K562 (cell line): ENCODE measurements around the gene THOC5. TPM values are rescaled to one million over a fixed set of nuclear protein-coding genes. Genes with fewer than 3 reads are reported as not detected.

ENCODE experiments used
- ATAC-seq: fragments of 200-7000 bp; cut with Tn5 transposase; 3 replicates; pipeline ENCODE4 v1.9.1; 2020; ENCODE audit warnings: moderate library complexity
- BruUV-seq: library from RNA; stranded (reverse); fragments of 400-500 nt; replicated peaks from 2 replicates; lab custom pipeline; 2021; lab: Mats Ljungman, UMichigan
- CTCF ChIA-PET: fragments of 300-600 bp; formaldehyde crosslinking; extraction: SDS; loops from one replicate; lab custom pipeline; 2021; ENCODE audit warnings: low intra/inter-chr PET ratio; lab: Yijun Ruan, JAX
- POLR2A ChIA-PET: fragments of 300-600, 350-650 bp; sonication (Branson Sonifier 250); formaldehyde crosslinking; extraction: SDS; loops from one replicate; lab custom pipeline; 2021; ENCODE audit warnings: antibody characterized with exemption, inconsistent platforms; lab: Yijun Ruan, JAX
- DNase-seq, 4 experiments: peaks; one replicate each; pipeline versions ENCODE4 v3.0.0 to v3.0.0-alpha.2; 2011 to 2018; ENCODE audit warnings: low spot score in 3 of 4, mixed read lengths in 3 of 4; ENCODE audit errors: extremely low read depth in 1 of 4
- FAIRE-seq: peaks from 2 replicates; lab custom pipeline; 2011; peaks lifted over from hg19 to GRCh38; lab: Jason Lieb, UNC
- H2AFZ ChIP-seq: 2 replicates; pipeline ENCODE4 v1.6.0; 2011; ENCODE audit warnings: low read depth, low read length, control low read depth, inconsistent platforms
- H3K27ac ChIP-seq: fragments of 200-600 bp; 3 replicates; pipeline ENCODE4 v1.8.0; 2011; ENCODE audit warnings: low read depth, mild to moderate bottlenecking, control low read depth, inconsistent platforms, low read length, moderate library complexity, mixed read lengths; ENCODE audit errors: extremely low read depth
- H3K27me3 ChIP-seq, 2 experiments: fragments of 300-600 bp in 1 of 2; 2 replicates in 1 of 2; 3 replicates in 1 of 2; pipeline versions ENCODE4 v1.6.0 to v1.8.0; 2011; ENCODE audit warnings: inconsistent platforms in 2 of 2, low read length in 2 of 2, mild to moderate bottlenecking in 1 of 2, mixed read lengths in 1 of 2, moderate library complexity in 1 of 2; ENCODE audit not compliant: control insufficient read depth in 2 of 2, insufficient read depth in 2 of 2
- H3K36me3 ChIP-seq: fragments of 300-600 bp; 3 replicates; pipeline ENCODE4 v1.8.0; 2011; ENCODE audit warnings: mild to moderate bottlenecking, low read length, inconsistent platforms; ENCODE audit not compliant: control insufficient read depth, insufficient read depth
- H3K4me1 ChIP-seq, 2 experiments: fragments of 200-600 bp in 1 of 2; replicated peaks in 1 of 2; 2 replicates in 1 of 2; 3 replicates in 1 of 2; pipeline versions ENCODE4 v1.5.1 to v1.8.0; 2011; ENCODE audit warnings: inconsistent platforms in 2 of 2, low read length in 2 of 2, mild to moderate bottlenecking in 1 of 2, mixed read lengths in 1 of 2, moderate library complexity in 1 of 2; ENCODE audit not compliant: control insufficient read depth in 2 of 2, insufficient read depth in 2 of 2
- H3K4me2 ChIP-seq: 2 replicates; pipeline ENCODE4 v1.6.1; 2011; ENCODE audit warnings: low read length, control low read depth, inconsistent platforms, mixed read lengths; ENCODE audit not compliant: insufficient read depth
- H3K4me3 ChIP-seq: fragments of 200-600 bp; sonication (generic), shearing (Covaris generic); 2 replicates; pipeline ENCODE4 v1.5.1; 2016; ENCODE audit warnings: control low read depth, inconsistent platforms
- H3K79me2 ChIP-seq: fragments of 200-600 bp; 3 replicates; pipeline ENCODE4 v1.8.0; 2011; ENCODE audit warnings: low read length, inconsistent platforms; ENCODE audit not compliant: control insufficient read depth, insufficient read depth
- H3K9ac ChIP-seq, 2 experiments: 2 replicates each; pipeline versions ENCODE4 v1.6.0 to v1.6.1; 2011; ENCODE audit warnings: low read depth in 2 of 2, low read length in 2 of 2, control low read depth in 1 of 2, inconsistent platforms in 1 of 2, mild to moderate bottlenecking in 1 of 2, mixed read lengths in 1 of 2; ENCODE audit not compliant: insufficient read depth in 1 of 2
- H3K9me1 ChIP-seq: one replicate; pipeline ENCODE4 v1.6.0; 2011; ENCODE audit warnings: inconsistent platforms, mild to moderate bottlenecking, low read length, moderate library complexity; ENCODE audit not compliant: control insufficient read depth, insufficient read depth
- H3K9me3 ChIP-seq: replicated peaks from 2 replicates; pipeline ENCODE4 v1.5.1; 2011; ENCODE audit warnings: low read depth, low read length, inconsistent platforms; ENCODE audit not compliant: control insufficient read depth, insufficient read depth
- H4K20me1 ChIP-seq: replicated peaks from 2 replicates; pipeline ENCODE4 v1.6.1; 2011; ENCODE audit warnings: low read length, inconsistent platforms, mixed read lengths; ENCODE audit not compliant: control insufficient read depth, insufficient read depth
- CSDE1 ChIP-seq, 2 experiments: fragments of 450-650 bp; IDR thresholded peaks; 2 replicates each; pipeline ENCODE4 v1.6.1; 2016; ENCODE audit warnings: mild to moderate bottlenecking in 1 of 2
- HEY1 ChIP-seq: fragments of 250-450 bp; sonication (Bioruptor Pico); IDR thresholded peaks from 2 replicates; pipeline ENCODE4 v1.5.0; 2020; ENCODE audit warnings: mild to moderate bottlenecking, moderate library complexity, borderline replicate concordance
- L3MBTL2 ChIP-seq: fragments of 450-650 bp; IDR thresholded peaks from 2 replicates; pipeline ENCODE4 v1.6.1; 2016; ENCODE audit warnings: mild to moderate bottlenecking, moderate library complexity
- NFYB ChIP-seq: IDR thresholded peaks from 2 replicates; pipeline ENCODE4 v1.6.1; 2011; ENCODE audit warnings: mild to moderate bottlenecking, moderate library complexity; ENCODE audit not compliant: insufficient read length; ENCODE audit errors: extremely low read depth
- PTRF ChIP-seq: fragments of 450-650 bp; IDR thresholded peaks from 2 replicates; pipeline ENCODE4 v1.6.1; 2016; ENCODE audit warnings: mild to moderate bottlenecking, missing genetic modification characterization, missing compliant biosample characterization
- RAD21 ChIP-seq, 2 experiments: fragments of 250-450 bp in 1 of 2; fragments of 450-650 bp in 1 of 2; sonication (Bioruptor Pico) in 1 of 2; formaldehyde crosslinking in 1 of 2; IDR thresholded peaks in 1 of 2; conservative IDR thresholded peaks in 1 of 2; 2 replicates each; pipeline versions ENCODE4 v1.4.0 to v1.8.0; 2020 to 2022; ENCODE audit warnings: mild to moderate bottlenecking in 2 of 2, moderate library complexity in 1 of 2
- ZNF165 ChIP-seq: fragments of 250-450 bp; sonication (Bioruptor Pico); IDR thresholded peaks from 2 replicates; pipeline ENCODE4 v1.4.0; 2020; ENCODE audit warnings: borderline replicate concordance
- ZNF217 ChIP-seq: sonication (generic); formaldehyde crosslinking; IDR thresholded peaks from 2 replicates; pipeline ENCODE4 v1.8.0; 2022; ENCODE audit warnings: mild to moderate bottlenecking, missing genetic modification reagents
- ZNF699 ChIP-seq: fragments of 250-450 bp; sonication (Bioruptor Pico); IDR thresholded peaks from 2 replicates; pipeline ENCODE4 v1.8.0; 2021; ENCODE audit warnings: mild to moderate bottlenecking, moderate library complexity; ENCODE audit not compliant: insufficient replicate concordance
- ZNF766 ChIP-seq: fragments of 200-800 bp; sonication (Bioruptor generic); conservative IDR thresholded peaks from 2 replicates; pipeline ENCODE4 v1.6.1; 2016; ENCODE audit warnings: missing genetic modification characterization, missing compliant biosample characterization
- WGBS: fragments of 100-300 bp; shearing (Covaris generic); methylation state at CpG from one replicate; pipeline ENCODE4 v1.1.6; 2016; ENCODE audit warnings: low coverage, mixed read lengths; ENCODE audit not compliant: insufficient coverage; ENCODE audit errors: missing lambda C conversion rate; 5-methylcytosine and 5-hydroxymethylcytosine counted together
- in situ Hi-C: fragments of 300-500 bp; cut with MboI; formaldehyde crosslinking; loops from 4 replicates; pipeline ENCODE4 v1.15.0; 2018; ENCODE audit warnings: inconsistent platforms, mixed read lengths
- intact Hi-C: fragments of 100-400 bp; cut with micrococcal nuclease; formaldehyde crosslinking; loops from 2 replicates; pipeline ENCODE4 v1.14.2; 2022
- polyA plus RNA-seq, 8 experiments: library from polyadenylated mRNA; depleted of rRNA in 4 of 8; stranded (reverse) in 5 of 8; unstranded in 3 of 8; fragments of >200 nt; fragmentation: Nextera tagmentation in 2 of 8; fragmentation: Illumina TruSeq in 1 of 8; extraction: Ambion mirVana in 2 of 8; extraction: Trizol in 1 of 8; gene quantifications; 2 replicates each; pipeline versions ENCODE4 v1.2.1 to v1.2.3, GENCODE V29; 2011 to 2014; ENCODE audit warnings: inconsistent platforms in 1 of 8, missing spikeins in 1 of 8
- total RNA-seq, 7 experiments: library from RNA; depleted of rRNA in 6 of 7; stranded (reverse); fragments of >200 nt in 6 of 7; fragmentation: Illumina TruSeq in 2 of 7; extraction: Trizol in 2 of 7; gene quantifications; 2 replicates each; pipeline versions ENCODE4 v1.2.1 to v1.2.3, GENCODE V29; 2011 to 2021; ENCODE audit warnings: low replicate concordance in 1 of 7

THOC5 gene
- total and polyA plus RNA-seq, 9 of the 15 experiments (the other 6 are each of a cell fraction or from before 2014, with no cell fraction given), result 45.3 to 96.5 (median 51.4) TPM

- Histone ChIP-seq H3K27ac (no peak overlapping the region), H2AFZ (no peak overlapping the region), H3K4me3 (no peak overlapping the region), H3K9me3 (no peaks in the 10 kb centered on the region), H3K4me2 (no peak overlapping the region), H3K9me1 (no peaks in the 10 kb centered on the region), H3K4me1 (no peaks in the 10 kb centered on the region; a peak in 1 of 5 replicates), H3K36me3 (peaks cover 66% of the 10 kb centered on the region; the same call in 2 of the 3 replicates), H3K27me3 (no peaks in the 10 kb centered on the region), H3K79me2 (no peaks in the 10 kb centered on the region), H3K9ac (no peak overlapping the region), H4K20me1 (no peaks in the 10 kb centered on the region)
- ChIA-PET CTCF (no interaction called here), POLR2A (no interaction called here)
- no peak for ATAC-seq
- no peak for FAIRE-seq
- no CpG with 5 or more reads among the region's 1 CpG for WGBS
- in situ Hi-C loops (no loop called here), intact Hi-C loops (no loop called here)
- BruUV-seq, result no TSS peak
- no peak for TF ChIP-seq ZNF699 (CRISPR knock-in tag)
- TF ChIP-seq CSDE1 (IDR thresholded peaks at IDR 0.05), result no peak
- TF ChIP-seq NFYB, result no peak
- TF ChIP-seq RAD21 (CRISPR knock-in tag; conservative IDR thresholded peaks at IDR 0.05 in 1 of 2, IDR thresholded peaks at IDR 0.05 in 1 of 2), result no peak
- no peak for TF ChIP-seq HEY1 (CRISPR knock-in tag)
- TF ChIP-seq ZNF165 (CRISPR knock-in tag), result no peak
- TF ChIP-seq ZNF766, result no peak
- TF ChIP-seq L3MBTL2, result no peak
- TF ChIP-seq PTRF (tag), result no peak
- TF ChIP-seq ZNF217, result no peak
- DNase-seq, result no peak
These were observed 43.7 kb downstream of the THOC5 start for GRCh38 chr22:29509815-29510214.
